HG02852 (cell line): ENCODE results near the gene HEG1.

Source experiments
- ATAC-seq: cut with Tn5 transposase; IDR thresholded peaks from one replicate; pipeline ENCODE4 v1.9.1; 2021; ENCODE audit warnings: mild to moderate bottlenecking, moderate library complexity; ENCODE audit not compliant: unreplicated experiment

The HEG1 gene

DNA sequence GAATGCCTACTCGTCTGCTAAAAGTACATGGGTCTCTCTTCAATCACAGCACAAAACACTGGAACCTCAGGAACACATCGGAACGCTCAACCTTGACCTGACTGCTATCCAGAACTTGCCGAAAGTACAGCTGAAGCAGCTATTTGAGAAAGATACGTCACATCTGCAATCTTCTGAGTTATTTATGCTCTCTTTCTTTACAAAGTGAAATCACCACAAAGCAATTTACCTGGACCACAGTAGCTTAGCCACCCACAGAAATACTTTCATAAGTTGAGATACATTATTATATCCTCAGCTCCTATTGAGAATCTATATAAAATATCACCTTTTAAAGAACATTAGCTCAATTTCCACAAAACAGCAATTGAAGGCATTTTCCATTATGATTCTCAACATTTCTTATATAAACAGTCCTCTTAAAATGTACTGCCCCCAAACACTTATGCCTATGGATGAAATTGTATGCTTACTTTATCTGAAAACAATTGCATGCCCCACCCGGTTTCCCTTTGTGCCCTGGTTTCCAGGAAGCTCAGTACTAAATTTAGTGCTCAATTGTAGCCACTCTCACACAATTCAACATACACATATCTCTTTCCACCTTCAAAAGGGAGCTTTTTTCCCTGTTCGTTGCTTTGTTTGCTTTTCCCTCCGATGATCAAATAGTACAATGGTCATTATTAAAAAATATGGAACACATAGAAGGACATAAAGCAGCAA lies 31.8 kb downstream of the HEG1 start:
- ATAC-seq: no peak

DNA sequence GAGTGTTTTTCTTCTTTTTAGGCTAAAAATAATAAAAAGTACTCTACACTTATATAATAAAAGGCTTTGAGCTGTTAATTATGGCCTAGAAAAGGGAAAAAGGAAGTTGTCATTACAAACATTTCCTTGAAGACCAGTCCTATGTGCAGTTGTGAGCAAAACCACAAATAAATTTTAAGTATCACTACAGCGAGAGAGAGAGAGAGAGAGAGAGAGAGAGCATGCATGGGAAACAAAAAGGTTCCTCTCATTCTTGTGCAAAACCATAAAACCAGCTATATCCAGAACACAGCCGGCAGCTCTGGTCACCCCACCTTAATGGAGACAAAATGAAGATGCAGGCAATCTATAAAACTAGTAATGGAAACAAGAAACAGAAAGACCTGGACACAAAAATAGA lies 33.6 kb downstream of the HEG1 start:
- ATAC-seq: no peak

DNA sequence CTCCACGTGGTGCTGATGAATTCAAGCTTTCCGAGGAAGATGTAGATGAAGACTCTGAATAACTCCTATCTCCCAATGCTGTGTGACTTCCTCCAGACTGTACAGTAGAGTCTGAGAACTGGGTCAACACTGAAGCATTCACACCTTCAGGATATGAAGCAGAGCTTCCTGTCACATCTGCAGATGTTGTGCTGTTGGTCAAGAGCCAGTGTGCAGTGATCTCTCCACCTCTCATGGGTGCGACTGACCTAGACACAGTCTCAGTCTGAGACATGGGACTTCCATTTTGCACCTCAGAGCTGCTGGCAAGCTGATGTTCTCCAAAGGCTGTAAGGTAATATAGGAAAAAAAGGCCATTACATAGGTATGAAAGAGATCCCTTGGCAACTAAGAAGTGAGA lies 36.5 kb downstream of the HEG1 start:
- no peak for ATAC-seq

DNA sequence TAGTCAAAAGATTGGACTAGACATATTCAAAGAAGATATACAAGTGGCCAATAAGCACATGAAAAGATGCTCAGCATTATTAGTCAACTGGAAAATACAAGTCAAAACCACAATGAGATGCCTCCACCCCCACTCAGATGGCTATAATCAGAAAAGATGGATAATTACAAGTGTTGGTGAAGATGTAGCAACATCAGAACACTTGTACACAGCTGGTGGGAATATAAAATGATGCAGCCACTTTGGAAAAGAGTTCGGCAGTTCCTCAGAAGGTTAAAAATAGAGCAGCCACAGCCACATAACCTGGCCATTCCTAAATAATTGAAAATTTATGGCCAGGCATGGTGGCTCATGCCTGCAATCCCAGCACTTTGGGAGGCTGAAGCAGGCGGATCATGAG lies 38.4 kb downstream of the HEG1 start:
- no peak for ATAC-seq

DNA sequence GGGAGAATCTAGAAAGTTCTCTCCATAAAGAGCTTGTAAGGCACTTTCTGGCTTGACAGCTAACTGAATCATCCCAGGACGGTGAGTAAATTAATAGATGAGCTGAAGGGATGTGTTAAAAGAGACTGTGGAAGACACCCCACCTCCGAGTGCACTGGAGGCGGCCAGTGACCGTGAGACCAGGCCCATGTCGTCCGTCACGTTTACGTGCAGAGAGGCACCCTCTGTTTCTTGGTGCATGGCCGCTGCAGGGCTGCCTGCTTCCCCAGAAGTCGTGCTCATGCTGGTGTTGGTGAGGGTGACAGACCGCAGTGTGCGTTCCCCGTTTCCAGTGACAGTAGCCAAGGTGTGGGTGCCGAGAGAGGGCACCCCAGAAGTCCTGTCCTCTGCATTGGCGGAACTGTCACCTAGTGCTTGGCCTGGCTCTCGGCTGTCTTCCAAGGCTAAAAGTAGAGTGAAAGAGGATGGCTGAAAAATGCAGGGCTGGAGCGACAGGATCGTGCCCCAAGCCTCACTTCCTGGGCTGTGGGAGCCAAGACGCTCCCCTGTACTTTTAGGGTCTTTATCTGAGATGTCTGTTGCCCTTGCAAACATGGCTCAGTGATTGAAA lies 41.1 kb downstream of the HEG1 start:
- no peak for ATAC-seq

DNA sequence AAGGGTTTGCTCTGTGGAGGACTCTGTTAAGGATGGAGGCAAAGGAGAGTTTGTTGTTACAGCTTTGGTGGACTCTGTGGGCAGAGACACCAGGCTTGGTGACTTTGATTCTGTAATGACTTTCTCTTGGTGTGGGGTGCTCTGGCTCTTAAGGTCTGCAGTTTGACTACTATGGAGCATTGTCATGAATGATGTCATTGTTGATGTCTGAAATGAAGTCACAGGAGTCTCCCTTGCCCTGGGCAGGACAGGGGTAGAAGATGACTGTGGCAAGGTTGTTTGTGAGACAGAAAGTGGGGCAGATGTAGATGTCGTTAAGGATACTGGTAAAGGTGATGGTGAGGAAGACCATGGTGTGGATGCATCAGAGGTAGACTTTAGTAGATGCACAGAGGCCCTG lies 42.7 kb downstream of the HEG1 start:
- no peak for ATAC-seq

DNA sequence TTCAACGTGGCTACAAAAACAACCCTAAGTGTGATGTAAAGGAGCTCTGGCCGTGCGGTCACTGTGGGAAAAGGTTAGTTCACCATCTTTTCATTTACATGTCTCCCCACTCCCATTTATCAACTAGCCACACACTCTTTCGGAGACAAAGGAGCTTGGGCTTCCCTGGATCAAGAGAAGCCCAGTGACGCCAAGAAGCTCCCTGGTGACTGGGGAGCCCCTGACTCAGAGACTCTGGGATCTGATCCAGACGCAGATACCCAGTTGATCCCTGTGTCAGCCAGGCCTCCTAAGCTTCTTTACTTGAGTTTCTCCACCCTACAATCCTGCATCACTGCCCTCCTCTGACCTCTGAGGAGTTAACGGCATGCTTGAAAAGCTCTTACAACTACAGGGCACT lies 43.9 kb downstream of the HEG1 start:
- ATAC-seq: no peak

DNA sequence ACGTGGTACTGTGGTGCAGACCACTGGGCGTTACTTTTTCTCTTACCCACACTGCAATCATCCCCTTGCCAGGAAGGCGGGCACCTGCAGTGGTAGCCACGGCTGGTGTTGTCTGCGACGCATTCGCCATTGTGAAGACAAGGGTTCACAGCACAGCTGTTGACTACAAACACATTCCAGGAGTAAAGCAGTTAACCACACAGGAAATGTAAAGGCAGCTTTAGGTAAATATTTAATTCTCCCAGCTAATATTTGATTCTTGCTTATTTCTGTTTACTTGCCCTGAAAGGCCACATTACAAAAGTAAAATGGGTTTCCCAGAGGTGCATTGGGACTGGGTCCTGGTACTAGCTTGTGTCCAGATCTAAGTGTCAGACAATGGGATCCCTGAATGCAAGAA lies 45.4 kb downstream of the HEG1 start:
- ATAC-seq: no peak

DNA sequence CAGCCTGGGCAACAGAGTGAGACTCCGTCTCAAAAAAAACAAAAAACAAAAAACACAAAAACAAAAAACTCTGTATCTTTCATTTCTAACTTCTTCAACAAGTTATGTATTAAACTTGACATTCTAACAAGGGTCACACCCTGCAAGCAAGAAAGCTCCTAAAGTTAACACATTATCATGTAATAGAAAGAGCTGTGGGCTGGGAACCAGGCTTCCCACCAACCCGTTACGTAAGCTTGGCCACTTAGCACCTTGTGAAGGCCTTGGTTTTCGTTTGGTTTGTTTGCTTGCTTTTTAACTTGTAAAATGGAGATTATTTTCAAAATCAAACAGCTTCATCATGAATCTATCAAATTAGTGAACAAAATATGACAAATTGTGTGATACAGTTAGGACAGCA lies 47.0 kb downstream of the HEG1 start:
- no peak for ATAC-seq

DNA sequence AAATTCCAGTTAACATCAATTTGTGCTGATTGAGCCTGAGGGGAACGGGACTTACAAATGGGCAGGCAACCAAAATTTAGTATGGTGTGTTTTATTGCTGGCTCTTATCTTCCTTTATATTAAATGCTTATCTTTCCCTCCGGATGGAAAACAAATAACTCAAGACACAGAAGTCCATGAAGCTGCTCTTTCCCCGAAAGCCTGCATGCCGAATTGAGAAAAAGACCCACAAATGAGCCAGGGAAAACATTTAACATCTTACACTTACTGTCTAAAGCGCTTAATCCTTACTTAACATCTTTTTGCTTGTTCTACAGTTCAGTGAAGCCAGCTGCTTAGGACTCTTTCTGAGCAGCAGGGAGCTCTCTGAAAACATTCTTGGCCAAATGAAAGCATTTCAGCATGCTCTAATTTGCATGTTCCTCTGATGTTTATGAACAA lies 49.5 kb downstream of the HEG1 start:
- no peak for ATAC-seq

DNA sequence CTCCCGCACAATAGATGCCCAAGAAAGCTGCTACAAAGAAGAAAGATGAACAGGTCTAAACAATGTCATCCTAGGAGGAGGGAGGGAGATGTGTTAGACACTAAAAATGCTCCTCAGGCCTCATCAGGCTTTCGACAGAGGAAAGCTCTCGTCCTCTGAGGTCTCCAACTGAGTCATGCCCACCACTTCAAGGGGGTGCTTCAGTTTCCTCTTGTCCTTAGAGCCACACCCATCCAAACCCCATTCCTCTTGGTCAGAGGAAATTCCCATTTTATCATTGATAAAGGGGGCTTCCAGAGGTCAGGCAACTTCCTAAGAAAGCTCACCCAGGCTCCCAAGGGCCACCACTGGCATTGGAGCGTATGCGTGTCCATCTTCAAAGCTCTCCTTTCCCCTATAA lies 50.1 kb downstream of the HEG1 start:
- ATAC-seq: no peak

DNA sequence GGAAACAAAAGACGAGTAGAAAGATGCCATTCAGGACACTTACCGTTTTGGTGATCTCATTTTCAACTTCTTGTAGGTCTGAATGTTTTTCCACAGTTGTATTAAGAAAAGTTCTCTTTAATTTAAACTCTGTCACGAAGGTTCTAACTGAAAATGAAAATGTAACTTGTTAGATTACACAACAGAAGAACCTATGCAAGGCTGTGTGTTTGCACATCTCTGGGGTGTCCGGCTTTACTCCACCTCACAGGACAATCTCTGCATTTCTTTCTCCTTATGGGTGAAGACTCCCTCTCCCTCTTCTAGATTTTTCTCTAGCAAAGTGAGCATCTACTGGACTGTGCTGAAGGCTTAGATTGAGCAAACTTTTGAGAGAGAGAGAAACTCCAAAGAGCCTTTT lies 50.6 kb downstream of the HEG1 start:
- ATAC-seq: no peak

DNA sequence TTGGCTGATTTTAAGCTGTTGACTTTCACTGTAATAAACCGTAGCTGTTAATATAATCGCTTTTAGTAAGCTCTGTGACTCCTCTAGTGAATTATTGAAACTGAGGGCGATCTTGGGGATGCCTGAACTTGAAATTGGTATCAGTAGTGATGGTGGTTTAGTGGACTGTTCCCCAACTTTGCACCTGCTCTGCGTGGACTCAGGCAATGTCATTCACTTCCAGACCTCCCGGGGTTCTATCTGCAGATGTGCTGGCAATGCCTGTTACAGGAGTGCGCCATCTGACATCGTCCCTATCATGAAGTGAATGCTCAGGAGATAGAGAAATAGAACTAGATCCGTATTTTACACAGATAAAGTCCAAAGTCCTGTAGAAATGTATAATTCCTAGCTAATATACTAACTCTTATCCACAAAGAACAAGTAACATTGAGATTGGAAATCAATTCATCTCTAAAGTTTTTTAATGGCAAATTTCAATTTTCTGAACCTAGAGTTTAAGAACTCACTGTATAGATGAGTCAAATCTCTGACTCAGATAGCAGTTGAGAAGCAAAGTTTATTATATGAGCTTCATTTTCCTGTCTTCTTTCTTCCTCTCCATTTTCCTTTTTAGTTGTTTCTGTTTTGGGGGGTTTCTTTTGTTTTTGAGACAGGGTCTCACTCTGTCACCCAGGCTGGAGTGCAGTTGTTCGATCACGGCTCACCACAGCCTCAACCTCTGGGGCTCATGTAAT lies 51.8 kb downstream of the HEG1 start:
- no peak for ATAC-seq

DNA sequence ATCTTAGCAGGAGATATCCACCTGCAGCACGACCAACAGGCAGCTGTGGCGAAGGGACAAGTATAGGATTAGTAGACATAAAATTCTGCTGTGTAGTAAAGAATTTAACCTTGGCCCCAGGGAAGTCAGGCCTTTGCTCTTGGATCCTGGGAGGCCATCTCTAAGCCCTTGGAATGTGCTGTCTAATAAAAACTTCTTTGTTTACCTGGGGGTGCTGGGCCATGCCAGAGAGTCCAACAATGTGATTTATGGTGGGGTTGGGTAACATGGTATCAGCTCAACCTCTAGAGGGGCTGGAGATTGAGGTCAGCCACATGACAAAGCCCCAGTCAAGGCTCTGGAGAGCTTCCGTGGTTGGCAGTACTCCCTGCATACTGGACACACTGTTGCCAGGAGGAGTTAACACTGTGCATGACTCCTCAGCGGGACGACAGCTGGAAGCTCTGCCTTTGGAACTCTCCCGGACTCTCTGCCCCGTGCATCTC lies 52.4 kb downstream of the HEG1 start:
- no peak for ATAC-seq

DNA sequence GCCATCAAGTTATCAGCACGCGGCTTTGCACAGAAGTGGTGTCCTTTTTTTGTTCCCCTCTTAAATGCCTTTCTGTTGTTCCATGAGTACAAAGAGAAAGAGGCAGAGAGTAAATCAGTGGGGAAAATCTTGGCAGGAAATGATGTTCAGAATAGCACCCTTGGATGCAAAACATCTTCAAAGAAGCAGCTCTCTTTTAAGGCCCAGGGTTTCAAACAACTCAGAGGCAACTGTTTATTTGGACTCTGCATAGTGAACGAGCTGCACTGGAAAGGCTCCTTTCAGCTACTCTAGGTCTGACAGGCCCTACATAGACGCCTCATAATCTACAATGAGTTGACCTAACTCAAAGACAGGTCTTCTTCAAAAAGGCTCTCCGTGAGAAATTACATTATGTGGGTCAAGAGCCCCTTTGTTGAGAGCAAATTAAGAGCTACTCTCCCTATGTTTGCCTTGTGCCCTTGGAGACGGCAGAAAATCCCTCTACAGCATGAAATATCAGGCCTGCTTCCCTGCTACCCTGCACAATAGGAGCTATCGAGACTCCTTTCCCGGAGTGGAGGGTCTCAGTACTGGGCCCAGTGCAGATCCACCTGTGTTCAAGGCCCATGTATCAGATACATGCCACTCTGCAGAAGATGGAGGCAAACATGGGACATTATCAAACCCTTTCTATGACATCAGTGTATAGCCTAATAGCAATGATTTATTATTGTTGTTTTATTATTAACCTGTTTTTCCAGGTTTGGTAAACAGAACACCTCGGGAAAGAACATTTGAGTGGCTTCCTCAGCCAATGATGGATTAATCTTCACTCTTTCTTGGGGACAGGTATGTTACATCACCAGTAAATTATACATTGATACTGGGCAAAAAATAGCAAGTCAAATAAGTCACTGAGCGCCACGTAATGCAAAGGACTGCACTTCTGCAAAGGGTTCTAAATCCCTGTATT lies 53.1 kb downstream of the HEG1 start:
- no peak for ATAC-seq

DNA sequence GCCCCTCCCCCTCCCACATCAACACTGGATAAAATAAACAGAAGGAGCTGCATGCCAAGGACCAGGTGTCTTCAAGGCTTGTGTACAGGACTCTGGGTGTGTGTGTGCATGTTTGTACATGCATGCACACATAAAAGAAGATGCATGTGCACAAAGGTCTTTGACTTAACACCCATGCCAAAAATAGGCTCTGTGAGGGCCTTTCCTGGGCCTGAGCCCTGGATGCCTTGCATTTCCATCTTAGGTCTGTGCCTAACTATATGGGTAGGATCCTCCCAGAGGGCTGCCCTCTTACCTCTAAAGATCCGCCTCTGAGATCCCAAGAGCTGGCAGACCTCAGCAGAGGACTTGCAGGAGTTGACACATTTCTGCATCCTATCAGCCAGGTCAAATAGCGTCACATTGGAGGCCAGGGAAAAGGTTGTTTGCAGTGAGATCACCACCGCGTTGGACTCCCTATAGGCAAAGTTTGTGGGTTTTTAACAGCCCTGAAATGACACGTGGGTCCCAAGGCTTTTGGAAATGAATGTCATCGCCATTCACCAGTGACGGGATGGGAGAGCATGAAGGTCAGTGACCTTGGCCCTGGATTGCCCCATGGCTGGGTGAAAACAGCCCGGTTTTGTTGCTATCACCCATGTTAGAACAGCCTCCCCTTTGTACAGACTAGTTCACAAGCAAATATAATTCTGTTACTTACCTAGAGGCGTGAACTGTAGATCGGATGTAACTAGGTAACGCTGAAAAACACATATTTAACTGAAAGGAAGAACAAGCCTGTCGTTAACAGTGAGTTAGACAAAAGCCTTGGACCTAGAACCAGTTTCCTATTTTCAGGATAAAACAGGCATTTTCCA lies 54.0 kb downstream of the HEG1 start:
- ATAC-seq: no peak

DNA sequence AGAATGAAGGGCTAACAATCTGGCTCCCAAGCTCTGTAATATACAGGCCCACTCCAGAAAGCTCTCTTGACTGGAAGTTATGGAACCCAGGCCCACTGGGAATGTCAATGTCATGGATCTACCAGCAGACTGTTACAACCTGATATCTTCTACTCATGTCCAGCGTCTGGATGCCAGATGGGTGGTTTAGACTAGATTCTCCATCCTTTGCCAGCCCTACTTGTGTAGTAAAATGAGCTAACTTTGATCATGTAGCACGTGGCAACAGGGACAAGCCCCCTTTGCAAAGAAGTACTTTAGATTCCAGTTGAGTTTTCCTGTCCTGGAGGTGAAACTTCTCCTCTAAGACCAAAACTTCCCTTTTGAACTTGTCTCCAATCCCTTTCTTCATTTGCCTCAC lies 55.1 kb downstream of the HEG1 start:
- ATAC-seq: no peak

DNA sequence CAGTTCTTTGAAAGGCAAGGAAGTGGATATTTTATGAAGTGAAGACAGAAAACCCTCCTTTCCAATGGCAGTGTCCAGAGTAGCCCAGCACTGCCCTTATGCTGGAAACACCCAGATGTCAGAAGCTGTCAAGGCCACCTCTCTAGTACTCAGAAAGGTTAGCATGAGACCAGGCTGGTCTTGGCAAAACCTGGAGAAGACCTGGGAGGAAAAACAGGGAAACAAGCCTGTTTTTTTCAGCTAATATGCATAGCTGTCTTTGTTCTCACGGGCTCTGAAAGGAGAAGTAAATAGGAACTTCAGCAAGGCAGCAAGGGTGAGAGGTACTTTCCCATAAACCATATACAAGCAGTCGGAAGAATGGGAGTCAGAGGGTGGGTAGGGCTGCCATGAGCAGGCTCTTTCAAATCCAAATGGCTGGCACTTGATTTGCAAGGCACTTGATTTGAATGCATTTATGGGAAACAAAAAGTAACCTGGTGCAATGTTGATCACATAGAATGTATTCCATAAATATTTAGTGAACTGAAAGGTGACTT lies 55.8 kb downstream of the HEG1 start:
- no peak for ATAC-seq

DNA sequence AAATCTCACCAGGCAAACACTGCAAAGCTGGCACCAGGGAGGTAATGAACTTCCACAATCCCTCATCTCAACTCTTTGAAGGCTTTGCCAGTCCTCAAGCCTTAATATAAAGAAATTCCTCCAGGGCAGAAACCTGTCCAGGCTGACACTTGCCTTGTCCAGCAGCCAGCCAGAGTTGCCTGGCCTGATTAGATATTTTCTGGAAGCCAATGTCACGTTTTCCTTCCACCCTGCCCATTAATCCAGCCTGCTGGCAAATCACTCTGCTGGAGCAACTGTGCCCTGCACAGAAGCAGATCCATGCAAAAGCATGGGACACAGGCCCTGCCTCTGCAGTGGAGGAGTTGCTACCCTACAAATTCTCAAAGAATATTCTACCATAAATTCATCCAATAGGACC lies 56.5 kb downstream of the HEG1 start:
- no peak for ATAC-seq

DNA sequence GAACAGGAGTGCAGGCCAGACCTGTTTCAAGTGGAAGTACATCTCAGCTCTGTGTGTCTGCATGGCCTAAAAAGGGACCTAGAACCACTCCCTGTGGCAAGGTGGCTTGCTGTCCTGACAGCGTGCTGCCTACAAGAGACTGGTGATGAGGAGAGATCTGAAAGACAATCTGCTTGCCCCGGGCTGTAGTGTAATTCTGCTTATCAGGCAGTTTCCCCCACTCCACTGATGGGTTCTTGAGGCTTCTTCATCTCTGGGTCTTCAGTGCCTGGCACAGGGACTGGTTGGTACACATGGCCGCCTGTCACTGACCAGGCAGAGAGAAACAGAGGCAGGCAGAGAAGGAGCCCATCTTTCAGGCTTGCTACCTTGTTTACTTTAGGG lies 57.6 kb downstream of the HEG1 start:
- no peak for ATAC-seq
